ENCODE results near the gene CREB3L4. TPM values are rescaled to one million over a fixed set of nuclear protein-coding genes. Genes with fewer than 3 reads are reported as not detected.
"Not testable (repeated sequence)": the region's sequence is repeated elsewhere in the genome, so short reads cannot be mapped to it uniquely, and the experiment has no call there.

CREB3L4 gene
- total RNA-seq, 1 experiment from 2014 or later, result 25.9 TPM

GRCh38 chr1:153978274-153978909 is 10.7 kb downstream of the CREB3L4 start:
- peak overlapping the region; percentile 91 for H3K4me3 ChIP-seq
- no peak for TF ChIP-seq EZH2 (IDR thresholded peaks at IDR 0.05; ENCODE audit: low read depth)
- TF ChIP-seq, protein P1, sequence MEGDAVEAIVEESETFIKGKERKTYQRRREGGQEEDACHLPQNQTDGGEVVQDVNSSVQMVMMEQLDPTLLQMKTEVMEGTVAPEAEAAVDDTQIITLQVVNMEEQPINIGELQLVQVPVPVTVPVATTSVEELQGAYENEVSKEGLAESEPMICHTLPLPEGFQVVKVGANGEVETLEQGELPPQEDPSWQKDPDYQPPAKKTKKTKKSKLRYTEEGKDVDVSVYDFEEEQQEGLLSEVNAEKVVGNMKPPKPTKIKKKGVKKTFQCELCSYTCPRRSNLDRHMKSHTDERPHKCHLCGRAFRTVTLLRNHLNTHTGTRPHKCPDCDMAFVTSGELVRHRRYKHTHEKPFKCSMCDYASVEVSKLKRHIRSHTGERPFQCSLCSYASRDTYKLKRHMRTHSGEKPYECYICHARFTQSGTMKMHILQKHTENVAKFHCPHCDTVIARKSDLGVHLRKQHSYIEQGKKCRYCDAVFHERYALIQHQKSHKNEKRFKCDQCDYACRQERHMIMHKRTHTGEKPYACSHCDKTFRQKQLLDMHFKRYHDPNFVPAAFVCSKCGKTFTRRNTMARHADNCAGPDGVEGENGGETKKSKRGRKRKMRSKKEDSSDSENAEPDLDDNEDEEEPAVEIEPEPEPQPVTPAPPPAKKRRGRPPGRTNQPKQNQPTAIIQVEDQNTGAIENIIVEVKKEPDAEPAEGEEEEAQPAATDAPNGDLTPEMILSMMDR (conservative IDR thresholded peaks at IDR 0.05), result no peak
- H3F3A ChIP-seq (ENCODE audit: insufficient read depth, low read depth), result peaks cover 34% of the 10 kb centered on the region
- H3K79me2 ChIP-seq (ENCODE audit: low read depth), result peaks cover 24% of the 10 kb centered on the region
- intact Hi-C loops (cut with micrococcal nuclease; ENCODE audit: unreplicated experiment), result no loop called here
- H3K4me1 ChIP-seq (replicated peaks; ENCODE audit: insufficient read depth), result peaks cover 15% of the 10 kb centered on the region; the same call in 1 of the 2 replicates
- no peaks in the 10 kb centered on the region for H3K9me2 ChIP-seq (ENCODE audit: insufficient read depth)
- H3K36me3 ChIP-seq (ENCODE audit: low read depth), result 0 out of 2 replicates have a peak, but pooled peaks cover 19% of the 10 kb centered on the region
- DNase-seq, result no peak
- H3K27me3 ChIP-seq (ENCODE audit: insufficient read depth, low read depth), result no peaks in the 10 kb centered on the region
- no peaks in the 10 kb centered on the region for H4K20me1 ChIP-seq (ENCODE audit: insufficient read depth)
- POLR2A ChIA-PET (ENCODE audit: unreplicated experiment), result interaction anchor here (0.6 to 1.1 kb wide), 3 partner anchors 11 to 165 kb away, joined by 4 to 13 read pairs (median 5); partner anchors contain the start of gene CREB3L4
- no TSS peak for BruUV-seq (replicated peaks)
- no peak overlapping the region; the same call in 1 of the 2 replicates for H3K27ac ChIP-seq
- no peaks in the 10 kb centered on the region for H3K9me3 ChIP-seq (ENCODE audit: insufficient read depth, low read depth)
- peak overlapping the region; percentile 75 for H3K4me2 ChIP-seq
- peak overlapping the region; percentile 92 for H2AFZ ChIP-seq
- CTCF ChIA-PET, result no interaction called here

GRCh38 chr1:153979091-153979490 is 11.4 kb downstream of the CREB3L4 start:
- POLR2A ChIA-PET (ENCODE audit: unreplicated experiment), result interaction anchor here (0.6 kb wide), 1 partner anchor 164 kb away, joined by 5 read pairs; no protein-coding TSS in a partner anchor
- intact Hi-C loops (cut with micrococcal nuclease; ENCODE audit: unreplicated experiment); CTCF ChIA-PET; DNase-seq; H3K9me2 ChIP-seq (ENCODE audit: insufficient read depth); H2AFZ ChIP-seq; BruUV-seq (replicated peaks); H3K9me3 ChIP-seq (ENCODE audit: insufficient read depth, low read depth); H3K27ac ChIP-seq; H3K27me3 ChIP-seq (ENCODE audit: insufficient read depth, low read depth); H3K4me3 ChIP-seq; H3K4me2 ChIP-seq; H4K20me1 ChIP-seq (ENCODE audit: insufficient read depth): not testable (repeated sequence)
- Histone ChIP-seq H3K4me1 (replicated peaks; ENCODE audit: insufficient read depth) (peaks cover 15% of the 10 kb centered on the region; the same call in 1 of the 2 replicates), H3F3A (ENCODE audit: insufficient read depth, low read depth) (peaks cover 27% of the 10 kb centered on the region), H3K36me3 (ENCODE audit: low read depth) (0 out of 2 replicates have a peak, but pooled peaks cover 16% of the 10 kb centered on the region), H3K79me2 (ENCODE audit: low read depth) (peaks cover 24% of the 10 kb centered on the region)

- H3K79me2 ChIP-seq (ENCODE audit: low read depth); H3K36me3 ChIP-seq (ENCODE audit: low read depth); DNase-seq; H4K20me1 ChIP-seq (ENCODE audit: insufficient read depth); H3K27ac ChIP-seq; H3K9me3 ChIP-seq (ENCODE audit: insufficient read depth, low read depth); H3K9me2 ChIP-seq (ENCODE audit: insufficient read depth); H3K4me3 ChIP-seq; H3K27me3 ChIP-seq (ENCODE audit: insufficient read depth, low read depth); H3K4me2 ChIP-seq; H2AFZ ChIP-seq; CTCF ChIA-PET; intact Hi-C loops (cut with micrococcal nuclease; ENCODE audit: unreplicated experiment): not testable (repeated sequence)
- Histone ChIP-seq H3K4me1 (replicated peaks; ENCODE audit: insufficient read depth) (peaks cover 17% of the 10 kb centered on the region), H3F3A (ENCODE audit: insufficient read depth, low read depth) (peaks cover 20% of the 10 kb centered on the region; the same call in 1 of the 2 replicates)
- BruUV-seq (replicated peaks), result TSS peak; percentile 74
- POLR2A ChIA-PET (ENCODE audit: unreplicated experiment), result interaction anchor here (1.0 kb wide), 1 partner anchor 15 kb away, joined by 8 read pairs; no protein-coding TSS in a partner anchor
These were observed 14.0 kb downstream of the CREB3L4 start for GRCh38 chr1:153981735-153982134.

- peak overlapping the region; percentile 96; the same call in 1 of the 2 replicates for H3K4me2 ChIP-seq
- H3F3A ChIP-seq (ENCODE audit: insufficient read depth, low read depth), result peaks cover 9% of the 10 kb centered on the region; the same call in 1 of the 2 replicates
- H3K4me3 ChIP-seq, result no peak overlapping the region; the same call in 1 of the 2 replicates
- H3K4me1 ChIP-seq (replicated peaks; ENCODE audit: insufficient read depth), result peaks cover 11% of the 10 kb centered on the region
- H3K36me3 ChIP-seq (ENCODE audit: low read depth), result no peaks in the 10 kb centered on the region
- H3K27ac ChIP-seq, result no peak overlapping the region
- TF ChIP-seq, protein P1 (conservative IDR thresholded peaks at IDR 0.05), result no peak
- TF ChIP-seq EZH2 (IDR thresholded peaks at IDR 0.05; ENCODE audit: low read depth), result no peak
- no peak overlapping the region for H2AFZ ChIP-seq
- no TSS peak for BruUV-seq (replicated peaks)
- POLR2A ChIA-PET (ENCODE audit: unreplicated experiment), result no interaction called here
- no peaks in the 10 kb centered on the region for H3K9me3 ChIP-seq (ENCODE audit: insufficient read depth, low read depth)
- CTCF ChIA-PET, result interaction anchor here (0.5 kb wide), 1 partner anchor 1503 kb away, joined by 3 read pairs; no protein-coding TSS in a partner anchor
- H3K9me2 ChIP-seq (ENCODE audit: insufficient read depth), result no peaks in the 10 kb centered on the region
- H4K20me1 ChIP-seq (ENCODE audit: insufficient read depth), result no peaks in the 10 kb centered on the region
- H3K27me3 ChIP-seq (ENCODE audit: insufficient read depth, low read depth), result no peaks in the 10 kb centered on the region
- DNase-seq, result no peak
- intact Hi-C loops (cut with micrococcal nuclease; ENCODE audit: unreplicated experiment), result no loop called here
- H3K79me2 ChIP-seq (ENCODE audit: low read depth), result 0 out of 2 replicates have a peak, but pooled peaks cover 3% of the 10 kb centered on the region
These were observed 16.6 kb downstream of the CREB3L4 start for GRCh38 chr1:153984123-153984894.
